PFSK-1 (cell line): ENCODE measurements around the gene DOCK1.

ENCODE experiments used
- REST ChIP-seq, 2 experiments: IDR thresholded peaks; 2 replicates each; pipeline versions ENCODE4 v1.6.1 to v1.8.0; 2011 to 2012; ENCODE audit warnings: low read depth in 2 of 2, low read length in 2 of 2, control low read depth in 1 of 2, inconsistent platforms in 1 of 2, mild to moderate bottlenecking in 1 of 2, moderate library complexity in 1 of 2; ENCODE audit not compliant: insufficient read depth in 1 of 2
- TAF1 ChIP-seq: IDR thresholded peaks from 2 replicates; pipeline ENCODE4 v1.6.1; 2012; ENCODE audit warnings: low read length, control low read depth, borderline replicate concordance; ENCODE audit not compliant: insufficient read depth

- TF ChIP-seq REST (IDR thresholded peaks at IDR 0.05; ENCODE audit: insufficient read depth in 1 of 2, low read depth in 2 of 2, low read length in 2 of 2) (no peak), TAF1 (no peak)
Observed at GRCh38 chr10:127296696-127297095, 391.5 kb downstream of the DOCK1 start.
